Keratinocyte (primary cell): Measurements from ENCODE around the gene CD72.

Source experiments
- CTCF ChIP-seq, 3 experiments: IDR thresholded peaks in 1 of 3; conservative IDR thresholded peaks in 1 of 3; optimal IDR thresholded peaks in 1 of 3; 2 replicates in 2 of 3; 3 replicates in 1 of 3; pipeline versions ENCODE3 to v1.5.1; 2011; ENCODE audit warnings: low read length in 3 of 3, mild to moderate bottlenecking in 3 of 3, moderate library complexity in 2 of 3, control low read depth in 1 of 3, inconsistent platforms in 1 of 3; ENCODE audit not compliant: insufficient read depth in 2 of 3; ENCODE audit errors: extremely low read depth in 1 of 3
- EZH2 ChIP-seq: IDR thresholded peaks from one replicate; pipeline ENCODE4 v1.6.1; 2012; ENCODE audit warnings: inconsistent platforms, mild to moderate bottlenecking, low read length, moderate library complexity

- no peak for TF ChIP-seq CTCF (optimal IDR thresholded peaks at IDR 0.05 in 1 of 3, IDR thresholded peaks at IDR 0.05 in 1 of 3, conservative IDR thresholded peaks at IDR 0.05 in 1 of 3; ENCODE audit: extremely low read depth in 1 of 3, insufficient read depth in 2 of 3, low read length in 3 of 3)
- TF ChIP-seq EZH2, result no peak
Observed at GRCh38 chr9:35570709-35571504, 47.3 kb downstream of the CD72 start.
